OCI-LY7 (cell line): ENCODE data around the gene PTDSS2.

Experiments used
- EZH2phosphoT487 ChIP-seq: fragments of 200-600 bp; sonication (generic); IDR thresholded peaks from 2 replicates; pipeline ENCODE4 v1.6.1; 2018; ENCODE audit warnings: low read depth, borderline replicate concordance, mild to moderate bottlenecking, mixed run types, antibody characterized with exemption, low read length, moderate library complexity, mixed read lengths
- TF ChIP-seq, protein P1 (sequence below): fragments of 200-600 bp; sonication (generic); conservative IDR thresholded peaks from 2 replicates; pipeline ENCODE4 v1.5.1; 2014; ENCODE audit warnings: mild to moderate bottlenecking, antibody characterized with exemption, low read length, moderate library complexity, mixed read lengths

DNA sequence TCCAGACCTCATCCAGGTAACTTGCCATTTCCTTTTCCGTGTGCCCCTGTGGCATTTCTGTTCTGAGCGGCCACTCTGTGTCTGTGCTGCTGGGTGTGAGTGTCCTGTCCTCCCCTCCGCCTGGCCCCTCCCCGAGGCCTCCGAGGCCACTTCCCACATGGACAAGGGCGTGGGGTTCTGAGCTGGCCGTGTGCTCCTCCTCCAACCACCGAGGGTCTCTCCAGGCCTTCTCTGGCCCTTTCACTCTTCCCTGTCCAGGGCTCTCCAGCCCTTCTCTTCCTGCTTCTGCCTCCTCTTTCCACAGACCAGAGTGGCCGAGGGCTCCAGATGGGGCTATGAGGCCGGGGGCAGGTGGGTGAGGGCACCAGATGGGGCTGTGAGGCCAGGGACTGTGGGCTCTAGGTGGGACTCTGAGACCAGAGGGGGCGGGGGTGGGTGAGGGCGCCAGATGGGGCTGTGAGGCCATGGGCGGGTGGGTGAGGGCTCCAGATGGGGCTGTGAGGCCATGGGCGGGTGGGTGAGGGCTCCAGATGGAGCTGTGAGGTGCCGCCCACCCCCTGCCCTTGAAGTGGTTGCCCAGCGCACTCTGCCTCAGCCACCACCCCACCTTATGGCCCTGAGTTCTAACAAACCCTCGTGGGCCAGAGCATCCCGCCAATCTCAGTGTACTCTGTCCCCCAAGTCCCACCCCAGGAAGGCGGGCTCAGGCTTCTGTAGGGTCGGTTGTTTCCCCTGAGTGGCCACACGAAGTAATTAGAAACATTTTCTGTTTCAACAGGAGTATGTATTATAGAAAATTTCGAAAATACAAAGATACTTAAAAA, 24.1 kb downstream of the PTDSS2 start:
- TF ChIP-seq, protein P1, sequence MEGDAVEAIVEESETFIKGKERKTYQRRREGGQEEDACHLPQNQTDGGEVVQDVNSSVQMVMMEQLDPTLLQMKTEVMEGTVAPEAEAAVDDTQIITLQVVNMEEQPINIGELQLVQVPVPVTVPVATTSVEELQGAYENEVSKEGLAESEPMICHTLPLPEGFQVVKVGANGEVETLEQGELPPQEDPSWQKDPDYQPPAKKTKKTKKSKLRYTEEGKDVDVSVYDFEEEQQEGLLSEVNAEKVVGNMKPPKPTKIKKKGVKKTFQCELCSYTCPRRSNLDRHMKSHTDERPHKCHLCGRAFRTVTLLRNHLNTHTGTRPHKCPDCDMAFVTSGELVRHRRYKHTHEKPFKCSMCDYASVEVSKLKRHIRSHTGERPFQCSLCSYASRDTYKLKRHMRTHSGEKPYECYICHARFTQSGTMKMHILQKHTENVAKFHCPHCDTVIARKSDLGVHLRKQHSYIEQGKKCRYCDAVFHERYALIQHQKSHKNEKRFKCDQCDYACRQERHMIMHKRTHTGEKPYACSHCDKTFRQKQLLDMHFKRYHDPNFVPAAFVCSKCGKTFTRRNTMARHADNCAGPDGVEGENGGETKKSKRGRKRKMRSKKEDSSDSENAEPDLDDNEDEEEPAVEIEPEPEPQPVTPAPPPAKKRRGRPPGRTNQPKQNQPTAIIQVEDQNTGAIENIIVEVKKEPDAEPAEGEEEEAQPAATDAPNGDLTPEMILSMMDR = no peak
- TF ChIP-seq EZH2phosphoT487 = no peak
